HEK293 (cell line): ENCODE data around the gene KLHDC4.

ENCODE experiments used
- BCL11A ChIP-seq: fragments of 450-650 bp; formaldehyde crosslinking; IDR thresholded peaks from 2 replicates; pipeline ENCODE4 v1.5.1; 2016; ENCODE audit warnings: low read depth, missing biosample characterization, missing genetic modification characterization
- EGR2 ChIP-seq: fragments of 450-650 bp; formaldehyde crosslinking; IDR thresholded peaks from 2 replicates; pipeline ENCODE4 v1.5.1; 2016; ENCODE audit warnings: low read depth, missing biosample characterization, missing genetic modification characterization
- GFI1B ChIP-seq: fragments of 450-650 bp; formaldehyde crosslinking; IDR thresholded peaks from 2 replicates; pipeline ENCODE4 v1.5.1; 2016; ENCODE audit warnings: missing biosample characterization, missing genetic modification characterization
- SCRT2 ChIP-seq: fragments of 450-650 bp; formaldehyde crosslinking; IDR thresholded peaks from 2 replicates; pipeline ENCODE4 v1.5.1; 2016; ENCODE audit warnings: missing biosample characterization, missing genetic modification characterization
- SP7 ChIP-seq: fragments of 450-650 bp; formaldehyde crosslinking; IDR thresholded peaks from 2 replicates; pipeline ENCODE4 v1.5.1; 2016; ENCODE audit warnings: missing biosample characterization, missing genetic modification characterization
- ZBTB11 ChIP-seq: fragments of 450-650 bp; formaldehyde crosslinking; conservative IDR thresholded peaks from 2 replicates; pipeline ENCODE4 v1.5.1; 2016; ENCODE audit warnings: low read depth, missing biosample characterization, missing genetic modification characterization
- ZBTB21 ChIP-seq: fragments of 450-650 bp; formaldehyde crosslinking; IDR thresholded peaks from 2 replicates; pipeline ENCODE4 v1.5.1; 2017; ENCODE audit warnings: missing biosample characterization, missing genetic modification characterization
- ZBTB44 ChIP-seq: fragments of 450-650 bp; IDR thresholded peaks from 2 replicates; pipeline ENCODE4 v1.5.1; 2018; ENCODE audit warnings: missing biosample characterization, mild to moderate bottlenecking, missing genetic modification characterization
- ZFHX2 ChIP-seq: fragments of 450-650 bp; formaldehyde crosslinking; conservative IDR thresholded peaks from 2 replicates; pipeline ENCODE4 v1.5.1; 2016; ENCODE audit warnings: missing biosample characterization, missing genetic modification characterization
- ZFP41 ChIP-seq: fragments of 450-650 bp; formaldehyde crosslinking; IDR thresholded peaks from 2 replicates; pipeline ENCODE4 v1.5.1; 2016; ENCODE audit warnings: missing biosample characterization, missing genetic modification characterization, borderline replicate concordance
- ZNF112 ChIP-seq: fragments of 450-650 bp; formaldehyde crosslinking; IDR thresholded peaks from 2 replicates; pipeline ENCODE4 v1.5.0; 2017; ENCODE audit warnings: missing biosample characterization, missing genetic modification characterization
- ZNF132 ChIP-seq: fragments of 450-650 bp; formaldehyde crosslinking; IDR thresholded peaks from 2 replicates; pipeline ENCODE4 v1.5.1; 2017; ENCODE audit warnings: missing biosample characterization, missing genetic modification characterization, borderline replicate concordance
- ZNF140 ChIP-seq: fragments of 450-650 bp; formaldehyde crosslinking; IDR thresholded peaks from 2 replicates; pipeline ENCODE4 v1.5.1; 2016; ENCODE audit warnings: missing biosample characterization, missing genetic modification characterization
- ZNF174 ChIP-seq: fragments of 450-650 bp; formaldehyde crosslinking; IDR thresholded peaks from 2 replicates; pipeline ENCODE4 v1.5.0; 2017; ENCODE audit warnings: missing biosample characterization, mild to moderate bottlenecking, missing genetic modification characterization
- ZNF175 ChIP-seq: fragments of 450-650 bp; formaldehyde crosslinking; IDR thresholded peaks from 2 replicates; pipeline ENCODE4 v1.5.1; 2016; ENCODE audit warnings: missing biosample characterization, missing genetic modification characterization
- ZNF26 ChIP-seq: fragments of 450-650 bp; formaldehyde crosslinking; IDR thresholded peaks from 2 replicates; pipeline ENCODE4 v1.5.1; 2016; ENCODE audit warnings: missing biosample characterization, missing genetic modification characterization
- ZNF274 ChIP-seq, 2 experiments: fragments of 200-500 bp in 1 of 2; fragments of 450-650 bp in 1 of 2; sonication (Bioruptor generic) in 1 of 2; formaldehyde crosslinking in 1 of 2; IDR thresholded peaks; 2 replicates each; pipeline versions ENCODE4 v1.5.1 to v1.6.1; 2014 to 2016; ENCODE audit warnings: borderline replicate concordance in 1 of 2, inconsistent platforms in 1 of 2, low read length in 1 of 2, missing biosample characterization in 1 of 2, missing genetic modification characterization in 1 of 2
- ZNF366 ChIP-seq: fragments of 450-650 bp; formaldehyde crosslinking; conservative IDR thresholded peaks from 2 replicates; pipeline ENCODE4 v1.5.1; 2016; ENCODE audit warnings: missing biosample characterization, missing genetic modification characterization
- ZNF433 ChIP-seq: fragments of 450-650 bp; formaldehyde crosslinking; IDR thresholded peaks from 2 replicates; pipeline ENCODE4 v1.5.1; 2016; ENCODE audit warnings: missing biosample characterization, missing genetic modification characterization, low read depth
- ZNF488 ChIP-seq: fragments of 450-650 bp; formaldehyde crosslinking; IDR thresholded peaks from 2 replicates; pipeline ENCODE4 v1.5.1; 2016; ENCODE audit warnings: missing biosample characterization, missing genetic modification characterization
- ZNF513 ChIP-seq: fragments of 450-650 bp; IDR thresholded peaks from 2 replicates; pipeline ENCODE4 v1.5.1; 2018; ENCODE audit warnings: missing biosample characterization, missing genetic modification characterization
- ZNF561 ChIP-seq: fragments of 450-650 bp; IDR thresholded peaks from 2 replicates; pipeline ENCODE4 v1.5.1; 2018; ENCODE audit warnings: missing biosample characterization, missing genetic modification characterization, borderline replicate concordance
- ZNF596 ChIP-seq: fragments of 450-650 bp; IDR thresholded peaks from 2 replicates; pipeline ENCODE4 v1.5.0; 2018; ENCODE audit warnings: missing biosample characterization, mild to moderate bottlenecking, missing genetic modification characterization, moderate library complexity
- ZNF624 ChIP-seq: fragments of 450-650 bp; formaldehyde crosslinking; IDR thresholded peaks from 2 replicates; pipeline ENCODE4 v1.5.1; 2017; ENCODE audit warnings: missing biosample characterization, missing genetic modification characterization
- ZNF626 ChIP-seq: fragments of 450-650 bp; sonication (Bioruptor Pico); formaldehyde crosslinking; IDR thresholded peaks from 2 replicates; pipeline ENCODE4 v1.5.1; 2018; ENCODE audit warnings: missing biosample characterization, missing genetic modification characterization, inconsistent platforms
- ZNF639 ChIP-seq: fragments of 450-650 bp; formaldehyde crosslinking; IDR thresholded peaks from 2 replicates; pipeline ENCODE4 v1.5.1; 2016; ENCODE audit warnings: missing biosample characterization, missing genetic modification characterization
- ZNF704 ChIP-seq: fragments of 450-650 bp; formaldehyde crosslinking; IDR thresholded peaks from 2 replicates; pipeline ENCODE4 v1.5.1; 2016; ENCODE audit warnings: missing biosample characterization, missing genetic modification characterization
- ZNF791 ChIP-seq: fragments of 450-650 bp; formaldehyde crosslinking; IDR thresholded peaks from 2 replicates; pipeline ENCODE4 v1.5.1; 2016; ENCODE audit warnings: missing biosample characterization, missing genetic modification characterization
- ZSCAN16 ChIP-seq: fragments of 450-650 bp; formaldehyde crosslinking; IDR thresholded peaks from 2 replicates; pipeline ENCODE4 v1.5.1; 2016; ENCODE audit warnings: missing biosample characterization, missing genetic modification characterization

KLHDC4 gene

GRCh38 chr16:87723226-87723623 lies 42.6 kb downstream of the KLHDC4 start (continued):
- TF ChIP-seq ZNF513 (tag by site-specific recombination) (no peak), ZNF175 (tag by site-specific recombination) (no peak), ZFHX2 (tag by site-specific recombination) (peak; percentile 88), ZNF626 (no peak), ZNF366 (peak; percentile 39; the same call in 1 of the 2 replicates), SP7 (tag by site-specific recombination) (peak; percentile 74), ZNF132 (tag by site-specific recombination) (no peak), ZBTB21 (tag by site-specific recombination) (peak; percentile 31; the same call in 1 of the 2 replicates), ZNF704 (tag by site-specific recombination) (no peak), ZBTB11 (tag by site-specific recombination) (no peak), ZNF112 (tag by site-specific recombination) (no peak), BCL11A (tag by site-specific recombination) (peak; percentile 46; the same call in 1 of the 2 replicates), ZBTB44 (tag by site-specific recombination) (peak; percentile 78), ZSCAN16 (tag by site-specific recombination) (no peak), ZNF433 (no peak), GFI1B (tag by site-specific recombination) (no peak), EGR2 (tag by site-specific recombination) (peak; percentile 69; the same call in 1 of the 2 replicates), ZNF596 (tag by site-specific recombination) (no peak), ZNF791 (tag by site-specific recombination) (no peak), ZFP41 (tag by site-specific recombination) (no peak), ZNF140 (tag by site-specific recombination) (no peak), ZNF561 (tag by site-specific recombination) (no peak), ZNF174 (tag by site-specific recombination) (no peak), SCRT2 (no peak), ZNF624 (tag by site-specific recombination) (no peak), ZNF639 (no peak), ZNF488 (tag by site-specific recombination) (peak; percentile 72), ZNF274 (IDR thresholded peaks at IDR 0.05; ENCODE audit: low read length) (no peak), ZNF274 (tag by site-specific recombination; IDR thresholded peaks at IDR 0.05; ENCODE audit: borderline replicate concordance) (no peak), ZNF26 (tag by site-specific recombination) (no peak)
